CD14-positive monocyte (primary cell): ENCODE measurements around the gene IGF2BP3. TPM values are rescaled to one million over a fixed set of nuclear protein-coding genes. Genes with fewer than 3 reads are reported as not detected.
A peak's percentile ranks its signal among the peaks of the same experiment; 100 is the strongest.

Experiments used
- DNase-seq, 3 donors: peaks; one replicate each; pipeline ENCODE4 v3.0.0-alpha.2; 2011 to 2022
- H2AFZ ChIP-seq: 2 replicates; pipeline ENCODE4 v1.6.0; 2012; ENCODE audit warnings: mild to moderate bottlenecking, low read depth, low read length, inconsistent platforms; ENCODE audit not compliant: insufficient read depth, poor library complexity, severe bottlenecking
- H3K27ac ChIP-seq, 2 donors: 1 replicate in 1 of 2; 2 replicates in 1 of 2; pipeline ENCODE4 v1.5.1; 2012 to 2013; ENCODE audit warnings: low read length in 2 of 2, control low read depth in 1 of 2, inconsistent platforms in 1 of 2, low read depth in 1 of 2, mild to moderate bottlenecking in 1 of 2
- H3K27me3 ChIP-seq, 2 donors: one replicate each; pipeline versions ENCODE4 v1.6.0 to v1.6.1; 2011 to 2013; ENCODE audit warnings: low read length in 2 of 2; ENCODE audit not compliant: control insufficient read depth in 2 of 2, insufficient read depth in 2 of 2
- H3K36me3 ChIP-seq, 2 donors: replicated peaks in 1 of 2; 1 replicate in 1 of 2; 2 replicates in 1 of 2; pipeline versions ENCODE4 v1.5.1 to v1.6.1; 2012 to 2013; ENCODE audit warnings: low read length in 2 of 2, control low read depth in 1 of 2, inconsistent platforms in 1 of 2, mild to moderate bottlenecking in 1 of 2; ENCODE audit not compliant: insufficient read depth in 2 of 2, control insufficient read depth in 1 of 2
- H3K4me1 ChIP-seq, 2 donors: 1 replicate in 1 of 2; 2 replicates in 1 of 2; pipeline versions ENCODE4 v1.5.1 to v1.6.1; 2012 to 2013; ENCODE audit warnings: low read length in 2 of 2, control low read depth in 1 of 2, inconsistent platforms in 1 of 2, mild to moderate bottlenecking in 1 of 2, moderate library complexity in 1 of 2; ENCODE audit not compliant: insufficient read depth in 2 of 2, control insufficient read depth in 1 of 2
- H3K4me2 ChIP-seq: replicated peaks from 2 replicates; pipeline ENCODE3; 2012; ENCODE audit warnings: low read length, moderate library complexity, mild to moderate bottlenecking; ENCODE audit not compliant: poor library complexity, severe bottlenecking; ENCODE audit errors: extremely low read depth
- H3K4me3 ChIP-seq, 3 experiments: fragments of 200-600 bp in 1 of 3; sonication (generic) in 1 of 3; replicated peaks in 1 of 3; 1 replicate in 2 of 3; 2 replicates in 1 of 3; pipeline ENCODE4 v1.5.1; 2011 to 2013; ENCODE audit warnings: low read length in 3 of 3, mild to moderate bottlenecking in 3 of 3, control low read depth in 2 of 3, low read depth in 2 of 3, inconsistent platforms in 1 of 3, moderate library complexity in 1 of 3
- H3K79me2 ChIP-seq: 2 replicates; pipeline ENCODE4 v1.6.0; 2012; ENCODE audit warnings: mild to moderate bottlenecking, control low read depth, inconsistent platforms, low read length, moderate library complexity; ENCODE audit not compliant: insufficient read depth
- H3K9ac ChIP-seq: 2 replicates; pipeline ENCODE4 v1.6.0; 2017; ENCODE audit warnings: low read length, mild to moderate bottlenecking; ENCODE audit not compliant: insufficient read depth, poor library complexity, severe bottlenecking
- H3K9me3 ChIP-seq, 2 donors: replicated peaks in 1 of 2; 1 replicate in 1 of 2; 2 replicates in 1 of 2; pipeline versions ENCODE4 v1.5.1 to v1.6.1; 2012 to 2013; ENCODE audit warnings: low read length in 2 of 2, control low read depth in 1 of 2; ENCODE audit not compliant: control insufficient read depth in 1 of 2, insufficient read depth in 1 of 2
- H4K20me1 ChIP-seq: 2 replicates; pipeline ENCODE4 v1.6.0; 2012; ENCODE audit warnings: mild to moderate bottlenecking, low read length, control low read depth, moderate library complexity; ENCODE audit not compliant: insufficient read depth
- H3K27ac Mint-ChIP-seq, 7 donors: one replicate each; pipeline ENCODE4 v1.8.0; 2020; ENCODE audit warnings: mild to moderate bottlenecking in 7 of 7, mixed read lengths in 7 of 7, moderate library complexity in 6 of 7, inconsistent platforms in 2 of 7
- H3K27me3 Mint-ChIP-seq, 3 donors: one replicate each; pipeline ENCODE4 v1.8.0; 2021 to 2022; ENCODE audit warnings: low read depth in 3 of 3, mild to moderate bottlenecking in 3 of 3, mixed read lengths in 3 of 3, moderate library complexity in 3 of 3, inconsistent platforms in 1 of 3
- H3K36me3 Mint-ChIP-seq, 2 donors: one replicate each; pipeline ENCODE4 v1.8.0; 2020; ENCODE audit warnings: mixed read lengths in 2 of 2, inconsistent platforms in 1 of 2, mild to moderate bottlenecking in 1 of 2
- H3K4me1 Mint-ChIP-seq: one replicate; pipeline ENCODE4 v1.8.0; 2020; ENCODE audit warnings: mild to moderate bottlenecking, mixed read lengths
- H3K4me3 Mint-ChIP-seq, 2 donors: one replicate each; pipeline ENCODE4 v1.8.0; 2020; ENCODE audit warnings: mild to moderate bottlenecking in 2 of 2, mixed read lengths in 2 of 2, moderate library complexity in 1 of 2
- H3K9me3 Mint-ChIP-seq, 7 donors: one replicate each; pipeline ENCODE4 v1.8.0; 2020 to 2022; ENCODE audit warnings: mixed read lengths in 7 of 7, mild to moderate bottlenecking in 6 of 7, moderate library complexity in 6 of 7, inconsistent platforms in 2 of 7
- CTCF ChIP-seq: fragments of 200-600 bp; IDR thresholded peaks from one replicate; pipeline ENCODE4 v1.8.0; 2022; ENCODE audit warnings: antibody characterized with exemption, mild to moderate bottlenecking
- WGBS: methylation state at CpG from one replicate; pipeline ENCODE4 v1.1.5; 2013; ENCODE audit warnings: missing lambda C conversion rate; ENCODE audit not compliant: insufficient coverage; 5-methylcytosine and 5-hydroxymethylcytosine counted together
- intact Hi-C, 2 donors: fragments of 100-400 bp; cut with micrococcal nuclease; formaldehyde crosslinking; loops; one replicate each; pipeline versions ENCODE4 v1.15.0 to v1.15.1; 2023
- polyA plus RNA-seq, 3 donors: library from polyadenylated mRNA; depleted of rRNA in 1 of 3; unstranded in 2 of 3; stranded (reverse) in 1 of 3; fragments of 300-500 nt in 2 of 3; fragments of >200 nt in 1 of 3; fragmentation: Illumina TruSeq in 2 of 3; gene quantifications; 1 replicate in 2 of 3; 2 replicates in 1 of 3; pipeline ENCODE4 v1.2.3, GENCODE V29; 2012 to 2021

Gene IGF2BP3
- polyA plus RNA-seq, 3 donors = 0.60 to 5.3 (median 3.2) TPM

GRCh38 chr7:23487670-23488069 is 17.4 kb upstream of the IGF2BP3 start:
- H3K27ac Mint-ChIP-seq = no peak overlapping the region
- no peak overlapping the region for H3K4me3 ChIP-seq
- H4K20me1 ChIP-seq = no peaks in the 10 kb centered on the region
- no CpG with 5 or more reads among the region's 4 CpGs for WGBS
- H3K27me3 Mint-ChIP-seq = peaks cover 24 to 32% (median 25%) of the 10 kb centered on the region in 3 donors
- H3K79me2 ChIP-seq = no peaks in the 10 kb centered on the region
- no peak overlapping the region for H3K27ac ChIP-seq
- peaks cover 8 to 11% of the 10 kb centered on the region in 2 donors for H3K4me1 ChIP-seq
- no peaks in the 10 kb centered on the region for H3K9me3 ChIP-seq
- H3K4me3 Mint-ChIP-seq = no peak overlapping the region
- no peak overlapping the region for H3K4me2 ChIP-seq
- DNase-seq = no peak
- H3K36me3 Mint-ChIP-seq = no peaks in the 10 kb centered on the region
- no peaks in the 10 kb centered on the region for H3K36me3 ChIP-seq
- H3K27me3 ChIP-seq = peaks cover 2 to 10% of the 10 kb centered on the region in 2 donors
- H2AFZ ChIP-seq = no peak overlapping the region
- H3K9ac ChIP-seq = no peak overlapping the region
- peaks cover 0 to 7% (median 0%) of the 10 kb centered on the region in 7 donors for H3K9me3 Mint-ChIP-seq
- H3K4me1 Mint-ChIP-seq = peaks cover 12% of the 10 kb centered on the region
- no peak for TF ChIP-seq CTCF
- intact Hi-C loops = no loop called here

GRCh38 chr7:23486002-23486773 is 15.9 kb upstream of the IGF2BP3 start:
- Mint-ChIP-seq H3K36me3 (no peaks in the 10 kb centered on the region), H3K27ac (no peak overlapping the region), H3K4me3 (peak overlapping the region in 1 of 2 donors; percentile 11), H3K4me1 (peaks cover 5% of the 10 kb centered on the region), H3K9me3 (peaks cover 0 to 7% (median 0%) of the 10 kb centered on the region in 7 donors), H3K27me3 (peaks cover 36 to 43% (median 38%) of the 10 kb centered on the region in 3 donors)
- H3K79me2 ChIP-seq = no peaks in the 10 kb centered on the region
- H3K9ac ChIP-seq = no peak overlapping the region
- DNase-seq = no peak
- 82% methylated on average over 6 of the region's 13 CpGs for WGBS
- no peak overlapping the region for H3K4me2 ChIP-seq
- H3K4me3 ChIP-seq = no peak overlapping the region
- TF ChIP-seq CTCF = no peak
- no peak overlapping the region for H3K27ac ChIP-seq
- no peaks in the 10 kb centered on the region for H3K9me3 ChIP-seq
- no peaks in the 10 kb centered on the region for H3K36me3 ChIP-seq
- intact Hi-C loops = no loop called here
- H3K4me1 ChIP-seq = peaks cover 6 to 8% of the 10 kb centered on the region in 2 donors
- H4K20me1 ChIP-seq = no peaks in the 10 kb centered on the region
- H2AFZ ChIP-seq = no peak overlapping the region
- peaks cover 13 to 14% of the 10 kb centered on the region in 2 donors for H3K27me3 ChIP-seq
